NCI-H1092 treated with DMSO at 0.1 percent for 48 hours (cell line): ENCODE results near the gene COL2A1.

Experiments
- DNase-seq: peaks from one replicate; lab custom pipeline; 2025; lab: John Stamatoyannopoulos, UW

The COL2A1 gene

DNA sequence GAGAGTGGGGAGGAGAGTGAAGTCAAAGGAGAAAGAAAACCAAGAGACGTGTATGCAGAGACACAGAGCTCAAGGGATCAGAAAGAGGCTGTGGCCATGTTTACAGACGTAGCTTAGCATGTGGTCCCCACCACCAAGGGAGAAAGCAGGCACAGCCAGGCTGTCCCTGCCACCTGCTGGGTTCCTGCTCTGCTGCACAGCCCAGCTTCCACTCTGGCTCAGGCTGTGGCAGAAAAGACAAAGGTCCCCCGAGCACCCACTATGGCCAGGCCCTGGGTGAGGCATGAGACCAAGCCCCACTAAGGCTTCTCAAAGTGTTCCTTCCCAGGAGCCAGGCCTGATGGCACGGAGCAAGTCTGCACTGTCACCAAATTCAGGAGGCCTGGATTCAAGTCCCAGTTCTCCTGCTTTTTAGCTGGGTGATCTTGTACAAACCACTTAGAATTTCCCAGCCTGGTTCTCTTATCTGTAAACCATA lies 25.9 kb upstream of the COL2A1 start:
- peak; percentile 50 for DNase-seq

- DNase-seq, result peak; percentile 21
Measured at GRCh38 chr12:48029491-48030172, 25.4 kb upstream of the COL2A1 start.

- no peak for DNase-seq
Measured at GRCh38 chr12:48028541-48029431, 24.5 kb upstream of the COL2A1 start.

DNA sequence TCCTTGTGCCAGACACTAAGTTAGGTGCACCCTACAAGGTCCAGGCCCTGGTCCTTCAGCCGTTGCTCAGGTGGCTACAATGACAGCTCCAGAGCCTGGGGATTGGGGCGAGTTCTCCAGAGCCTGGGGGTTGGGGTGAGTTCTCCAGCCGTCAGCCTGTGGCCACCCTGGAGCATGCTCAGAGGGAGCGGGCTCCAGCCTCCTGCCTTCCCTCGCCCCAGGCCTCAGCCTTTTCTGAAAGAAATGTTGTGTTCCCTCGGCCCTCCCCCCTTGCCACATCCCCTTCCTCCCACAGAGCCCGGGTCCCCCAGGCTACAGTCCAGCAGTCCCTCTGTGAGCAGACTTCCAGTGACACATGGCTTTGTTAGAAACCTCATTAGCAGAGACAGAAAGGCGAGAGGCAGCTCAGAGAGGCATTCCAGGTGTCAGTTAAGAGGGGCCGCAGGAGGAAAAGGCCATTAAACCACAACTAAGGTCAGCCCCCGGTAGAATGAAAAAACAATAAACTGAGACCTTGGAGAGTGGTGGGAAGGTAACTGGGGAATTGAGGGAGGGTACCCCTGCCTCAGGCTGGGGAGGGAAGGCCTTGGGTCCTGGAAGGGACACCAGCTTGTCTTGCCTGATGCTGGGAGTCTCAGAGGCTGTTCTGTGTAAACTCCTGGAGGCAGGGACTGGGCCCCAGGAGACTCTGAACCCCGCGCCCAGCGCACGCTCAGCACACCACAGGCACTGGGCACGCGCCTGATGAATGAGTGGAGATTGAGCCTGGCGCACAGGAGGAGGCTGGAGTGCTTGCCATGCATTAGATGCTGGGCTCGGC lies 23.1 kb upstream of the COL2A1 start:
- DNase-seq, result no peak

DNA sequence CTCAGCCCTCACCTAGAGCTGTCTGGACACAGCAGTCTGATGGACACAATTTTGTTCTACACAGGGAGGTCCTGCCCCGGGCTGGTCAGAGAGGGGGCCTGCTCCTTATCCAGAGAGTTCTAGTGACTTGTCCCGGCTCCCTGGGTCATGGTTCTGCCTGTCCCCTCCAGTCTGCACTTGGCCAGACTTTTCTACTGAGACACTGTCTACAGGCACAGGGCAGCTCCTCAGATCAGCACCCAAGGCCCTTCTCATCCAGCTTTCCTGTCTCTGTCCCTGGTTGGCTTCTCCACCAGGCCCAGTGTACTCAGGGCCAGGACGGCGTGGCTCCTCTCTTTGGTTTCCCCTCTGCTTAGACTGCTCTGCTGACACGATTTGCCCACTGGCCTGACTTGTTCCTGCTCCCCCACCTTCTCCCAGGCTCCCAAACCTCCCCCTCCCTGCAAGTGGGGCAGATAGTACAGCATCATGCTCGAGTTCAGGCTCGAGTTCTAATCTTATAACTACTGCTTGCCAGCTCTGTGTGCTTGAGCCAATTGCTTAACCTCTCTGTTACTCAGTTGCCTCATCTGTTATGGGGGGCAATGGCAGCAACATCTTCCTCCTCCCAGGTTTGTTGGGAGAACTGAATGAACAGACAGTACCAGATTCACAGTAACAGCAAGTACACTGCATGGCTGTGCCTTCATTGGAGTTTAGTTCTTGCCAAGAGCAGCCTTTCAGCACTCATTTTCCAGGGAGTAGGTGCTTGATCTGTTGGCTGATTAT lies 22.0 kb upstream of the COL2A1 start:
- no peak for DNase-seq

DNA sequence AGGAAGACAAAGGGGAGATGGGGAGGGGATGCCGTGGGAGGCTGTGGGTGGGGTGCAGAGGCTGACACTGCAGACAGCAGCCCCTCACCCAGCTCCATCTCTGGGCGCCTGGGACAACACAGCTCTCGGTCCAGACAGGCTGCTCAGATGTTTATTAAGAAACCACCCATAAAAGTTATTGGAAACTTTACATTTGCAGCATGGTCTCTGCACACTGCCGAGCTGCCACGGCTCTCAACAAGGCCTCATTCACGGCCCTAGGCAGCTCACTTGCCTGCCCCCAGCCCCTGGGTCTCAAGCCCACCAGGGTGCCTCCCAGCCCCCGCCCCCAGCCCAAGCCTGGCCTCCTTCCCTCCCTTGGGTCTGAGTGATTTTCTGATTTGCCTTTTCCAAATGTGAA lies 21.0 kb upstream of the COL2A1 start:
- no peak for DNase-seq

- no peak for DNase-seq
Measured at GRCh38 chr12:48024735-48025134, 20.5 kb upstream of the COL2A1 start.

DNA sequence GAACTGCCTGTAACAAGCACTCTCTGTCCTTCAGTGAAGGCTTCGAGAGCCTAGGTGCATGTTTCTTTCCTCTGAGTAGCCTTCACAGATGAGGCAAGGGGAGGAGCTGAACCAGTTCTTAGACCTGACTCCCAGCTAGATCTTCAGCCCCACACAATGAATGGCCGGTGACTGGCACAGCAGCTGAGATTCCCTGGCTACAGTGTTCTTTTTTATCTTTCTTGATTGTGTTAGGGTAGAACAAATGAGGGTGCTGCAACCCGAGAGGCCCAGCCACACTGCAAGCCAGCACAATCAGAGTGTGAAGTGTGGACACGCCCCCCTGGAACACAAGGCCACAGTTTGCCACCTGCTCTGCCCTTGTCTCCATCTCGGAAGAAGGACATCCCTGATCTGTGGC lies 19.1 kb upstream of the COL2A1 start:
- DNase-seq, result peak; percentile 53

GRCh38 chr12:48022676-48023385 lies 18.6 kb upstream of the COL2A1 start:
- DNase-seq, result peak; percentile 15

- no peak for DNase-seq
Measured at GRCh38 chr12:48022180-48022521, 17.9 kb upstream of the COL2A1 start.

GRCh38 chr12:48021485-48022179 lies 17.4 kb upstream of the COL2A1 start:
- DNase-seq, result peak; percentile 21

DNA sequence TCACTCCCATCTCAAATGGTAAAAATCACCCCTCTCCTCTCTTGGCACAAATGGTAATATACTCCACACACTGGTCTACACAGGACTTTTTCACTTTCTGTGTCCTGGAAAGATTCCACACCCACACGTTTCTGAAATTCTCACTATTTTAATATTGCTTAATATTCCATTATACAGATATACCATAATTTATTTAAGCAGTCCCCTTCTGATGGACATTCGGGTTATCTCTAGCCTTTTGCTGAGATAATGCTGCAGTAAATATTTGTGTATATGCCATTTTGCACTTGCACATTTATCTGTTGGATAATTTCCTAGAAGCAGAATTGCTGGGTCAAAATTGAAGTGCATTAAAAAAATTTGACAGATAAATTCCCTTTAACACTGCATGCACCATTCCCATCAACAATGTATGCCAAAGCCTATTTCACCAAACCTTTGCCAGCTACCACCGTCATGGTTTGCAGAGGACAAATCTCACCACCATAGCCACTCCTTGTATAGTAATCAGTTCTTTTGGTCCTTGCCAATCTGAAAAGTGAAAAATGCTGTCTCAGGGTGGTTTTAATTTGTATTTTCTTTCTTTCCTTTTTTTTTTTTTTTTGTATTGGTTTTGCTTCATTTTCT lies 15.5 kb upstream of the COL2A1 start:
- no peak for DNase-seq

GRCh38 chr12:48018618-48018995 lies 14.3 kb upstream of the COL2A1 start:
- no peak for DNase-seq

- no peak for DNase-seq
Measured at GRCh38 chr12:48017921-48018617, 13.8 kb upstream of the COL2A1 start.

GRCh38 chr12:48017496-48017895 lies 13.2 kb upstream of the COL2A1 start:
- DNase-seq, result no peak

GRCh38 chr12:48016373-48017020 lies 12.2 kb upstream of the COL2A1 start:
- no peak for DNase-seq

GRCh38 chr12:48015954-48016353 lies 11.7 kb upstream of the COL2A1 start:
- no peak for DNase-seq

GRCh38 chr12:48015129-48015528 lies 10.9 kb upstream of the COL2A1 start:
- no peak for DNase-seq

DNA sequence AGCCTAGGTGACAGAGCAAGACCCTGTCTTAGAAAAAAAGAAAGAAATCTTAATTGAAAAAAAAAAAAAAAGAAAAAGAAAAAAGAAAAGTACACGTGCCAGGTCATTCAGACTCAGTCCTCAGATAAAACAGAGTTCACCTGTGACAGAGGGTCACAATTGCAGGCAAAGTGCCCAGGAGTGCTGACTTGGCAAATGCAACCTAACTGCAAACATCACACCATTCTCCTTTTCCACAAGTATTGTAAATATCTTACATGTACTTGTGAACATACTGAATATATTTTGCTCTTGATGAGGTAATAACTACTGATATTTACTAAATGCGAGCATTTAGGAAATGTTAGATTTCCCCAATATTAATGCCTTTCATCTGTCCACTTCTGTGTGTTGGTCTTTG lies 9.0 kb upstream of the COL2A1 start:
- peak; percentile 17 for DNase-seq
